Fibroblast of the aortic adventitia (primary cell): ENCODE measurements around the gene MLIP. TPM values are rescaled to one million over a fixed set of nuclear protein-coding genes. Genes with fewer than 3 reads are reported as not detected.
A peak's percentile ranks its signal among the peaks of the same experiment; 100 is the strongest.
"Not testable (repeated sequence)": the region's sequence is repeated elsewhere in the genome, so short reads cannot be mapped to it uniquely, and the experiment has no call there.

Source experiments
- DNase-seq: peaks from one replicate; pipeline ENCODE4 v3.0.0-alpha.2; 2010; ENCODE audit warnings: low read depth
- H3K4me3 ChIP-seq: 2 replicates; pipeline ENCODE4 v1.5.1; 2011; ENCODE audit warnings: low read depth, mild to moderate bottlenecking, control low read depth, low read length, moderate library complexity
- total RNA-seq: library from RNA; depleted of rRNA; stranded (reverse); fragments of >200 nt; gene quantifications from 2 replicates; pipeline ENCODE4 v1.2.3, GENCODE V29; 2012; ENCODE audit warnings: low replicate concordance
- TF ChIP-seq, protein P1 (sequence below): IDR thresholded peaks from 2 replicates; pipeline ENCODE4 v1.5.1; 2011; ENCODE audit warnings: mild to moderate bottlenecking, low read length, control low read depth, inconsistent platforms; ENCODE audit not compliant: insufficient read depth

MLIP gene
- total RNA-seq, 1 donor = not detected

DNA sequence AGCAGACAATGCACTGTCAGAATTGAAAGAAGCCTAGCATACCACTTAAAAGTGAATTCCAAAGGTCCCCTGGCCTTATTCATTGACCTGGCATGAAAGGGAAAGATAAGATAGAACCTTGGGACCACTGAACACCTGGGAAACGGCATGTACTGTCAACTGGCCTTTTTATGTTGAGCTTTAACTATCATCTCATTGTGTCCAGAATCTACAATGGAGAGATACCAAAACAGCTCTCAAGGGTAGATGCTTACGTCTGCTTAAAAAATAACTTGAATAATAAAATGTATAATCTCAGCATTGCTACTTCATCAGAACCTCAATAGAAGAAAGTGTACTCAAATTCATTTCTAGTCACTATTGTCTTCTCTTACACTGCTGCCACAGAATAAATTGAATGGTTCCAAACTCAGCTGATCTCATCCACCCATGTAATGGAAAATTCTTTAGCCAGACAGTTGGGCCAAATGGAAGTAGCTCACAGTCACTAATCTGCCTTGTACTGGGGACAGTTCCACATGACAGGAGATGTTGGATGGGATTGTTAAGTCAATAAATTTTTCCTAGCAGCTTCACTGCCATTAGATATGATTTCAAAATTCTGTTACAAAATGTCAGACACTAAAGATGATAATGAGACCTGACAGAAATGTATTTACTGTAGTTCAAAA lies 93.8 kb downstream of the MLIP start:
- DNase-seq = peak; percentile 3
- no peak overlapping the region for H3K4me3 ChIP-seq
- TF ChIP-seq, protein P1, sequence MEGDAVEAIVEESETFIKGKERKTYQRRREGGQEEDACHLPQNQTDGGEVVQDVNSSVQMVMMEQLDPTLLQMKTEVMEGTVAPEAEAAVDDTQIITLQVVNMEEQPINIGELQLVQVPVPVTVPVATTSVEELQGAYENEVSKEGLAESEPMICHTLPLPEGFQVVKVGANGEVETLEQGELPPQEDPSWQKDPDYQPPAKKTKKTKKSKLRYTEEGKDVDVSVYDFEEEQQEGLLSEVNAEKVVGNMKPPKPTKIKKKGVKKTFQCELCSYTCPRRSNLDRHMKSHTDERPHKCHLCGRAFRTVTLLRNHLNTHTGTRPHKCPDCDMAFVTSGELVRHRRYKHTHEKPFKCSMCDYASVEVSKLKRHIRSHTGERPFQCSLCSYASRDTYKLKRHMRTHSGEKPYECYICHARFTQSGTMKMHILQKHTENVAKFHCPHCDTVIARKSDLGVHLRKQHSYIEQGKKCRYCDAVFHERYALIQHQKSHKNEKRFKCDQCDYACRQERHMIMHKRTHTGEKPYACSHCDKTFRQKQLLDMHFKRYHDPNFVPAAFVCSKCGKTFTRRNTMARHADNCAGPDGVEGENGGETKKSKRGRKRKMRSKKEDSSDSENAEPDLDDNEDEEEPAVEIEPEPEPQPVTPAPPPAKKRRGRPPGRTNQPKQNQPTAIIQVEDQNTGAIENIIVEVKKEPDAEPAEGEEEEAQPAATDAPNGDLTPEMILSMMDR = no peak

DNA sequence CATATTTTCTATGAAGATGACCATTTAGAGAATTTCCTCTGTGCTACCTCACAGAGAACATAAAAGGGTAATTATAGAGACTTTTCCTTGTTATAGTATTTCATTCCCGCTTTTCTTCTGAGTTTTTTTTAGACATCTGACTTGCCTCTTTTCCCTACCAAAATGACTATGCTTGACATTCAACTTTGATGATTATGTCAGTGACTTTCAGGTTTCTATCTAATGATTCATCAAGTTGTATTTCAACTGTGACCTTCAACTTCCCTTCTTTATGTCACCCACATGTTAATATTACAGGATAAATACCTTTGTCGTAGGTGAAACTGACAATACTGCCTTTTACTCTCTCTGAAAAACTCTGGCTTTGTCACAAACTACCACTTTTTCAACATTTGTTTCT lies 95.3 kb downstream of the MLIP start:
- no peak for DNase-seq
- TF ChIP-seq, protein P1 = no peak
- no peak overlapping the region for H3K4me3 ChIP-seq

DNA sequence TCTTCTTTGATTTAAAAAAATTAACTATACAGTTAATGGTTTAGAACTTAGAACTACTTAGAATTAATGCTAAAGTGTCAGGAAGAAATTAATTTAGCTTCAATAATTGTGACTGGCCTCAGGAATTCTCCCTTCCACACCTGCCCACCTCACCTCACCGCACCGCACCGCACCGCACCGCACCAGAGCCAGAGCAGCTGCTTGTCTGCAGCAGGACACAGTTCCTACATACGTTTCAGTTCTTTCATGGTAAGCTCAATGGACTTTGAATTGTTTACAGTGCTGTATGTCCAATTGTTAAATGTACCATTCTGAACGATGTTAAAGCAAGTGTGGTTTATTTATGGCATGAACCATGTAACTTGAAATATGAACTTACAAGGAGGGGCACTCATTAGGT lies 98.7 kb downstream of the MLIP start:
- not testable (repeated sequence) for H3K4me3 ChIP-seq, DNase-seq

DNA sequence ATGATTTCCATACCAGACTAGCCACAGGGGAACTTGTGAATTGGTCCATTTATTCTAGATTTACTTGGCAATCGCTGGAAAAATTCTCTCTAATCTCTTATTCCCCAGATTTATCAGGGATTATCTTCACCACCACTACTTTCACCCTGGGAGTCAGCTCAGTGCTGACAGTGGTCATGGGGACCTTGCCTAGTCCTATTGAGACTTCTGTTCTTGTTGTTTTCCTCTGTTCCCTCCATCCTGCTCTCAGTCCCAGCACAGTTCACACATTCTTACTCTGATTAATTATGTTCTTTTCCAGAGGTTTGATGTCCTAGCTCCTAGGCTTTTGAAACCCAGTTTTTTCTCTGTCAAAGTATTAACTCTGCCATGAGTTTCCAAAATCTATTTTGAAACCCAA lies 103.0 kb downstream of the MLIP start:
- TF ChIP-seq, protein P1 = no peak
- DNase-seq = no peak
- no peak overlapping the region for H3K4me3 ChIP-seq

DNA sequence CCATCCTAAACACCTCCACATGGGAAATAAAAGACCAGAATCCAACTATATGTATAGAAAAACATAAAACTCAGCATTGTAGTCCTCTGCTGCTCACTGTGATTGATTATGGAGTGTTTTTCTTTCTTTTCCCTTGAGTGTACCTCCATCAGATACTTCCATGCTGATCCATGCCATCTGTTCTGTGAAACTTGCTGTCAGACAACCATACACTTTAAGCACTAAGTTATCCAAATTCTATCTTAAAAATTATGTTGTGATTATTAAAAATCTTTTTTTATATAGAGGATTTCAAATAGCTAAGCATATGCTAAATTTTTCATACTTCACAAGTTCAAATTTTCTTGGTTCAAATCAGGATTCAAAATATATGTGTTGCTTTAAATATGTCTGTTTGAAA lies 105.1 kb downstream of the MLIP start:
- DNase-seq = no peak
- H3K4me3 ChIP-seq = no peak overlapping the region
- TF ChIP-seq, protein P1 = no peak

DNA sequence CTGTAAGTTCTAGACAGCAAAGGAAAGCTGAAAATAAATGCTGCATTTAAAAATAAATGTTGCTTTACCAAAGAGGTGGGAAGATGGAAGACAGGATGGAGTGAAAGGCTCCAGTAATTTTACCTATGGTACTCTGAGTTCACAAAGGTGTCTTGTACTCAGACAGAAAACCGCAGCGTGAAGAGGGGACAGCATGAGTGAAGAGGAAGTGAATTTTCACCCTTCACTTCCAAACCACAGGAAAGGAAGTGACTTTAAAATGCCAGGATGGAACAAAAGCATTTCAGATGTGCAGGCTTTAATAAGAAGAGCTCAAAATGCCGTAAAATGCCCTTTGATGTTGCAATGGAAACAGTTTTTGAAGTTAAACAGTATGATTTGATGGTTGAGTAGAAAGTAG lies 105.8 kb downstream of the MLIP start:
- TF ChIP-seq, protein P1 = no peak
- no peak for DNase-seq
- H3K4me3 ChIP-seq = no peak overlapping the region

DNA sequence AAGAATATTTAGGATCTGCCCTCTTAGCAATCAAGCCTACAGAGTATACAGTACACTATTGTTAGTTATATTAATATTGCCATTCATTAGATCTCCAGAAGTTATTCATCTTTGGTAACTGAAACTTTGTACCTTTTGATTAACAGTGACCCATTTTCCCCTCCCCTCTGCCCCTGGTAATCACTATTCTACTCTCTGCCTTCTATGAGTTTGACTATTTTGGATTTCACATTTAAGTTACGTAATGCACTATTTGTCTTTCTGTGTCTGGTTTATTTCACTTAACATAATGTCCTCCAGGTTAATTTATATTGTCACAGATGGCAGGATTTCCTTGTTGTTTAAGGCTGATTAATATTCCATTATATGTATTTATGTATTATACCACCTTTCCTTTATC lies 111.0 kb downstream of the MLIP start:
- DNase-seq = no peak
- H3K4me3 ChIP-seq = no peak overlapping the region
- TF ChIP-seq, protein P1 = no peak
